B cell (primary cell): ENCODE measurements around the gene JARID2.

Experiments
- CTCF ChIP-seq: fragments of 200-600 bp; IDR thresholded peaks from one replicate; pipeline ENCODE4 v1.8.0; 2022; ENCODE audit warnings: antibody characterized with exemption, mild to moderate bottlenecking
- EZH2 ChIP-seq: IDR thresholded peaks from 2 replicates; pipeline ENCODE4 v1.6.1; 2012; ENCODE audit warnings: borderline replicate concordance, low read depth, mild to moderate bottlenecking, moderate library complexity, low read length; ENCODE audit not compliant: insufficient read depth, poor library complexity, severe bottlenecking

- no peak for TF ChIP-seq CTCF
- no peak for TF ChIP-seq EZH2
These were observed 45.3 kb downstream of the JARID2 start for GRCh38 chr6:15290962-15291704.
